ENCODE measurements around the gene KCNK3. TPM values are rescaled to one million over a fixed set of nuclear protein-coding genes. Genes with fewer than 3 reads are reported as not detected.

The KCNK3 gene
- polyA plus RNA-seq, 1 donor, result 1.1 TPM

GRCh38 chr2:26711457-26712161 lies 19.1 kb downstream of the KCNK3 start:
- no peak for DNase-seq

GRCh38 chr2:26712486-26713465 lies 20.3 kb downstream of the KCNK3 start:
- DNase-seq, result no peak

- no peak for DNase-seq
These were observed 23.2 kb downstream of the KCNK3 start for GRCh38 chr2:26715528-26716270.

GRCh38 chr2:26716340-26716739 lies 23.8 kb downstream of the KCNK3 start:
- no peak for DNase-seq

- no peak for DNase-seq
These were observed 24.2 kb downstream of the KCNK3 start for GRCh38 chr2:26716769-26717168.

- DNase-seq, result no peak
These were observed 24.8 kb downstream of the KCNK3 start for GRCh38 chr2:26717362-26717761.

- DNase-seq, result no peak
These were observed 26.6 kb downstream of the KCNK3 start for GRCh38 chr2:26718949-26719686.

GRCh38 chr2:26720322-26721114 lies 28.0 kb downstream of the KCNK3 start:
- DNase-seq, result peak; percentile 33

GRCh38 chr2:26721115-26722032 lies 28.9 kb downstream of the KCNK3 start:
- DNase-seq, result no peak

- DNase-seq, result no peak
These were observed 29.8 kb downstream of the KCNK3 start for GRCh38 chr2:26722328-26722727.

- DNase-seq, result no peak
These were observed 30.4 kb downstream of the KCNK3 start for GRCh38 chr2:26722911-26723310.

GRCh38 chr2:26723475-26723874 lies 31.0 kb downstream of the KCNK3 start:
- DNase-seq, result no peak

- no peak for DNase-seq
These were observed 31.6 kb downstream of the KCNK3 start for GRCh38 chr2:26723991-26724750.

- DNase-seq, result no peak
These were observed 32.4 kb downstream of the KCNK3 start for GRCh38 chr2:26724784-26725520.

- DNase-seq, result no peak
These were observed 32.9 kb downstream of the KCNK3 start for GRCh38 chr2:26725521-26725820.

GRCh38 chr2:26726228-26726627 lies 33.7 kb downstream of the KCNK3 start:
- no peak for DNase-seq

GRCh38 chr2:26727641-26728561 lies 35.4 kb downstream of the KCNK3 start:
- no peak for DNase-seq
